ENCODE data around the gene RAD51B. TPM values are rescaled to one million over a fixed set of nuclear protein-coding genes. Genes with fewer than 3 reads are reported as not detected.

RAD51B gene
- total RNA-seq, 2 donors from 2014 or later: 22.8 to 33.8 TPM

GRCh38 chr14:67900231-67900630, 80.7 kb downstream of the RAD51B start:
- Mint-ChIP-seq H3K4me1 (no peaks in the 10 kb centered on the region), H3K27me3 (ENCODE audit: insufficient read depth) (no peaks in the 10 kb centered on the region), H3K27ac (no peak overlapping the region), H3K9me3 (peaks cover 13% of the 10 kb centered on the region), H3K36me3 (ENCODE audit: low read depth) (peaks cover 4% of the 10 kb centered on the region), H3K4me3 (no peak overlapping the region)
- TF ChIP-seq, protein P1, sequence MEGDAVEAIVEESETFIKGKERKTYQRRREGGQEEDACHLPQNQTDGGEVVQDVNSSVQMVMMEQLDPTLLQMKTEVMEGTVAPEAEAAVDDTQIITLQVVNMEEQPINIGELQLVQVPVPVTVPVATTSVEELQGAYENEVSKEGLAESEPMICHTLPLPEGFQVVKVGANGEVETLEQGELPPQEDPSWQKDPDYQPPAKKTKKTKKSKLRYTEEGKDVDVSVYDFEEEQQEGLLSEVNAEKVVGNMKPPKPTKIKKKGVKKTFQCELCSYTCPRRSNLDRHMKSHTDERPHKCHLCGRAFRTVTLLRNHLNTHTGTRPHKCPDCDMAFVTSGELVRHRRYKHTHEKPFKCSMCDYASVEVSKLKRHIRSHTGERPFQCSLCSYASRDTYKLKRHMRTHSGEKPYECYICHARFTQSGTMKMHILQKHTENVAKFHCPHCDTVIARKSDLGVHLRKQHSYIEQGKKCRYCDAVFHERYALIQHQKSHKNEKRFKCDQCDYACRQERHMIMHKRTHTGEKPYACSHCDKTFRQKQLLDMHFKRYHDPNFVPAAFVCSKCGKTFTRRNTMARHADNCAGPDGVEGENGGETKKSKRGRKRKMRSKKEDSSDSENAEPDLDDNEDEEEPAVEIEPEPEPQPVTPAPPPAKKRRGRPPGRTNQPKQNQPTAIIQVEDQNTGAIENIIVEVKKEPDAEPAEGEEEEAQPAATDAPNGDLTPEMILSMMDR (conservative IDR thresholded peaks at IDR 0.05): no peak
- H3K27me3 ChIP-seq (ENCODE audit: control insufficient read depth, insufficient read depth, low read length, poor library complexity, severe bottlenecking): no peaks in the 10 kb centered on the region
- H3K9ac ChIP-seq (ENCODE audit: extremely low read depth, low read length, poor library complexity, severe bottlenecking): no peak overlapping the region
- DNase-seq: no peak
- H3K9me3 ChIP-seq (ENCODE audit: control insufficient read depth, low read length): peaks cover 20% of the 10 kb centered on the region
- H3K4me3 ChIP-seq (ENCODE audit: low read length): no peak overlapping the region
- 92 to 100% methylated on average over 1 of the region's 1 CpG for WGBS, 2 experiments (ENCODE audit: insufficient coverage in 1 of 2, insufficient read length in 1 of 2)
- no peaks in the 10 kb centered on the region for H3K4me1 ChIP-seq (ENCODE audit: control insufficient read depth, insufficient read depth, low read length)
- H3K27ac ChIP-seq (ENCODE audit: low read depth, low read length): no peak overlapping the region
- no peaks in the 10 kb centered on the region for H3K36me3 ChIP-seq (ENCODE audit: control insufficient read depth, insufficient read depth, low read length)

- TF ChIP-seq, protein P1 (conservative IDR thresholded peaks at IDR 0.05): no peak
- Mint-ChIP-seq H3K4me3 (no peak overlapping the region), H3K27ac (no peak overlapping the region), H3K27me3 (ENCODE audit: insufficient read depth) (no peaks in the 10 kb centered on the region), H3K9me3 (peaks cover 10% of the 10 kb centered on the region), H3K36me3 (ENCODE audit: low read depth) (no peaks in the 10 kb centered on the region), H3K4me1 (no peaks in the 10 kb centered on the region)
- Histone ChIP-seq H3K9ac (ENCODE audit: extremely low read depth, low read length, poor library complexity, severe bottlenecking) (no peak overlapping the region), H3K4me1 (ENCODE audit: control insufficient read depth, insufficient read depth, low read length) (no peaks in the 10 kb centered on the region), H3K27me3 (ENCODE audit: control insufficient read depth, insufficient read depth, low read length, poor library complexity, severe bottlenecking) (no peaks in the 10 kb centered on the region), H3K27ac (ENCODE audit: low read depth, low read length) (no peak overlapping the region), H3K9me3 (ENCODE audit: control insufficient read depth, low read length) (no peaks in the 10 kb centered on the region), H3K36me3 (ENCODE audit: control insufficient read depth, insufficient read depth, low read length) (no peaks in the 10 kb centered on the region), H3K4me3 (ENCODE audit: low read length) (no peak overlapping the region)
- no peak for DNase-seq
These were observed 88.6 kb downstream of the RAD51B start for GRCh38 chr14:67908052-67908754.

DNA sequence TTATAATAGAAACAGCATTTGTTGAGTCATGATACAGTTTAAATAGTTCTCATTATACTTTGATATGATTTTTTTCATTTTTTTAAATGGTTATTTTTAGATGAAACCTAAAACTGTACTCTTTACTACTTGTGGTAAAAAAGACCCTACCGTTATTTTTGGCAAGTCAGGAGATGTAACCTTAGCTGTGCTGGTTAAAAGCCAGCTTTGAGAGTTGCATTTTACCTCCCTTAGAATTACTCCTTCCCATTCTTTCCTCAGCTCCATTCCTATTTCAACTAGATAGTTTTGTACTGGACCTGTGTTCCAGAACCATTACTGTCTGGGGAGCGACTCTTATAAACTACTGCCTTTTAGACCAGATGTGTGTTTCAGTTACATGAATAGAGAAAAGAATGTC, 92.0 kb downstream of the RAD51B start:
- no peaks in the 10 kb centered on the region for H3K36me3 Mint-ChIP-seq (ENCODE audit: low read depth)
- Histone ChIP-seq H3K27me3 (ENCODE audit: control insufficient read depth, insufficient read depth, low read length, poor library complexity, severe bottlenecking) (no peaks in the 10 kb centered on the region), H3K27ac (ENCODE audit: low read depth, low read length) (no peak overlapping the region), H3K4me1 (ENCODE audit: control insufficient read depth, insufficient read depth, low read length) (no peaks in the 10 kb centered on the region), H3K36me3 (ENCODE audit: control insufficient read depth, insufficient read depth, low read length) (no peaks in the 10 kb centered on the region), H3K9me3 (ENCODE audit: control insufficient read depth, low read length) (no peaks in the 10 kb centered on the region), H3K9ac (ENCODE audit: extremely low read depth, low read length, poor library complexity, severe bottlenecking) (no peak overlapping the region), H3K4me3 (ENCODE audit: low read length) (no peak overlapping the region)
- no peaks in the 10 kb centered on the region for H3K9me3 Mint-ChIP-seq
- TF ChIP-seq, protein P1 (conservative IDR thresholded peaks at IDR 0.05): no peak
- WGBS, 2 experiments (ENCODE audit: insufficient coverage in 1 of 2, insufficient read length in 1 of 2): 93% methylated on average over 2 of the region's 2 CpGs; no CpG with 5 or more reads in 1 of the 2 experiments
- H3K4me3 Mint-ChIP-seq: no peak overlapping the region
- no peak overlapping the region for H3K27ac Mint-ChIP-seq
- H3K27me3 Mint-ChIP-seq (ENCODE audit: insufficient read depth): no peaks in the 10 kb centered on the region
- no peaks in the 10 kb centered on the region for H3K4me1 Mint-ChIP-seq
- no peak for DNase-seq

Measured in endodermal cell (in vitro differentiated cells).